ENCODE data around the gene EXOC4.
A peak's percentile ranks its signal among the peaks of the same experiment; 100 is the strongest.

The EXOC4 gene

GRCh38 chr7:133812877-133813276 lies 560.0 kb downstream of the EXOC4 start:
- no peak for DNase-seq

GRCh38 chr7:133815611-133816210 lies 562.8 kb downstream of the EXOC4 start:
- DNase-seq = no peak

GRCh38 chr7:133819695-133820094 lies 566.8 kb downstream of the EXOC4 start:
- DNase-seq = peak; percentile 62 to 75

GRCh38 chr7:133820584-133820983 lies 567.7 kb downstream of the EXOC4 start:
- DNase-seq = peak in 1 of 2 experiments; percentile 22

- no peak for DNase-seq
Observed at GRCh38 chr7:133821171-133821570, 568.3 kb downstream of the EXOC4 start.

GRCh38 chr7:133822001-133822641 lies 569.2 kb downstream of the EXOC4 start:
- no peak for DNase-seq

- DNase-seq = no peak
Observed at GRCh38 chr7:133822868-133823552, 570.1 kb downstream of the EXOC4 start.

GRCh38 chr7:133824132-133824531 lies 571.3 kb downstream of the EXOC4 start:
- no peak for DNase-seq

GRCh38 chr7:133827707-133828623 lies 575.1 kb downstream of the EXOC4 start:
- no peak for DNase-seq

- DNase-seq = no peak
Observed at GRCh38 chr7:133828906-133829305, 576.0 kb downstream of the EXOC4 start.

- DNase-seq = no peak
Observed at GRCh38 chr7:133829336-133829897, 576.5 kb downstream of the EXOC4 start.

- no peak for DNase-seq
Observed at GRCh38 chr7:133830081-133830480, 577.2 kb downstream of the EXOC4 start.

- no peak for DNase-seq
Observed at GRCh38 chr7:133836666-133837065, 583.8 kb downstream of the EXOC4 start.

GRCh38 chr7:133837224-133837623 lies 584.3 kb downstream of the EXOC4 start:
- DNase-seq = no peak

GRCh38 chr7:133839121-133839520 lies 586.2 kb downstream of the EXOC4 start:
- no peak for DNase-seq

GRCh38 chr7:133843341-133843740 lies 590.5 kb downstream of the EXOC4 start:
- DNase-seq = no peak

- no peak for DNase-seq
Observed at GRCh38 chr7:133845005-133845404, 592.1 kb downstream of the EXOC4 start.

- no peak for DNase-seq
Observed at GRCh38 chr7:133846203-133846945, 593.5 kb downstream of the EXOC4 start.

GRCh38 chr7:133850497-133851280 lies 597.8 kb downstream of the EXOC4 start:
- no peak for DNase-seq

GRCh38 chr7:133851411-133851810 lies 598.5 kb downstream of the EXOC4 start:
- DNase-seq = no peak

- DNase-seq = peak; percentile 52 to 69
Observed at GRCh38 chr7:133853706-133854276, 600.9 kb downstream of the EXOC4 start.
